ENCODE results near the gene PARP1. TPM values are rescaled to one million over a fixed set of nuclear protein-coding genes. Genes with fewer than 3 reads are reported as not detected.

PARP1 gene
- total RNA-seq, 1 donor from 2014 or later = 237 TPM

DNA sequence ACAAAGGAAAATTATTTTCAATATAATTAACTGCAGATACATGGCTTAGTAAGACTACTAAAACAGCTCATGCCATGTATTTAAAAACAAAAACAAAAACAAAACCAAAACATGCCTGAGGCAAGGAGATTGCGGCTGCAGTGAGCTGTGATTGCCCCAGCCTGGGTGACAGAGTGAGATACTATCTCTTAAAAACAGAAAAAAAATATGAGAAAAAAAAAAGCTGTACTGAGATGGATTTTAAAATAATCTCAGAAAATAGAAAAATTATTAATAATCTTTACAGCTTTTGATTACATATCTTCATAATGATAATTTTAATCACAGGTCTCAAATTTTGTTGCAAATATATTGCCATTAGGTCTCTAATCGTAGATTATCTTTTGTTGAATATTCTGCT is 74.9 kb downstream of the PARP1 start:
- Histone ChIP-seq H3K27ac (no peak overlapping the region), H2AFZ (replicated peaks) (no peak overlapping the region), H3K9me3 (ENCODE audit: low read depth) (no peaks in the 10 kb centered on the region), H3K27me3 (no peaks in the 10 kb centered on the region), H4K20me1 (ENCODE audit: low read depth) (no peaks in the 10 kb centered on the region), H3K4me3 (no peak overlapping the region), H3K4me1 (no peaks in the 10 kb centered on the region), H3F3A (ENCODE audit: low read depth) (no peaks in the 10 kb centered on the region), H3K79me2 (ENCODE audit: low read depth) (no peaks in the 10 kb centered on the region), H3K9ac (no peak overlapping the region), H3K36me3 (no peaks in the 10 kb centered on the region), H3K4me2 (no peak overlapping the region)
- H3K9me3 Mint-ChIP-seq = no peaks in the 10 kb centered on the region
- H3K27ac Mint-ChIP-seq = no peak overlapping the region
- H3K36me3 Mint-ChIP-seq = no peaks in the 10 kb centered on the region
- no peaks in the 10 kb centered on the region for H3K27me3 Mint-ChIP-seq (ENCODE audit: insufficient read depth, low read depth)
- H3K4me1 Mint-ChIP-seq = peaks cover 4% of the 10 kb centered on the region
- DNase-seq (ENCODE audit: low spot score) = no peak
- TF ChIP-seq, protein P1, sequence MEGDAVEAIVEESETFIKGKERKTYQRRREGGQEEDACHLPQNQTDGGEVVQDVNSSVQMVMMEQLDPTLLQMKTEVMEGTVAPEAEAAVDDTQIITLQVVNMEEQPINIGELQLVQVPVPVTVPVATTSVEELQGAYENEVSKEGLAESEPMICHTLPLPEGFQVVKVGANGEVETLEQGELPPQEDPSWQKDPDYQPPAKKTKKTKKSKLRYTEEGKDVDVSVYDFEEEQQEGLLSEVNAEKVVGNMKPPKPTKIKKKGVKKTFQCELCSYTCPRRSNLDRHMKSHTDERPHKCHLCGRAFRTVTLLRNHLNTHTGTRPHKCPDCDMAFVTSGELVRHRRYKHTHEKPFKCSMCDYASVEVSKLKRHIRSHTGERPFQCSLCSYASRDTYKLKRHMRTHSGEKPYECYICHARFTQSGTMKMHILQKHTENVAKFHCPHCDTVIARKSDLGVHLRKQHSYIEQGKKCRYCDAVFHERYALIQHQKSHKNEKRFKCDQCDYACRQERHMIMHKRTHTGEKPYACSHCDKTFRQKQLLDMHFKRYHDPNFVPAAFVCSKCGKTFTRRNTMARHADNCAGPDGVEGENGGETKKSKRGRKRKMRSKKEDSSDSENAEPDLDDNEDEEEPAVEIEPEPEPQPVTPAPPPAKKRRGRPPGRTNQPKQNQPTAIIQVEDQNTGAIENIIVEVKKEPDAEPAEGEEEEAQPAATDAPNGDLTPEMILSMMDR (IDR thresholded peaks at IDR 0.05) = no peak
- TF ChIP-seq EZH2phosphoT487 (IDR thresholded peaks at IDR 0.05) = no peak
- TF ChIP-seq EZH2 (IDR thresholded peaks at IDR 0.05) = no peak
- no peak overlapping the region for H3K4me3 Mint-ChIP-seq

DNA sequence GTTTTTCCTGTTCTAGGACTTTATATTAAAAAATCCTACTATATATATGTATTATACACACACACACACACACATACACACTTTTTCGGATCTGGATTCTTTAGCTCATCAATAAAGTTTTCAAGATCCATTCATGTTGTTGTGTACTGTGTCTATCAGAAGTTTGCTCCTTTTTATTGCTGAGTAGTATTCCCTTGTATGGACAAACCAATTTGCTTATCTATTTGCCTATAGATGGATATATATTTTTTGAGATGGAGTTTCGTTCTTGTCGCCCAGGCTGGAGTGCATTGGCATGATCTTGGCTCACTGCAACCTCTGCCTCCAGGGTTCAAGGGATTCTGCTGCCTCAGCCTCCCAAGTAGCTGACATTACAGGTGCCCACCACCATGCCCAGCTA is 78.7 kb downstream of the PARP1 start:
- Histone ChIP-seq H4K20me1 (ENCODE audit: low read depth) (no peaks in the 10 kb centered on the region), H3F3A (ENCODE audit: low read depth) (no peaks in the 10 kb centered on the region), H3K79me2 (ENCODE audit: low read depth) (no peaks in the 10 kb centered on the region), H3K27me3 (no peaks in the 10 kb centered on the region), H3K4me2 (no peak overlapping the region), H3K4me1 (no peaks in the 10 kb centered on the region), H2AFZ (replicated peaks) (no peak overlapping the region), H3K4me3 (no peak overlapping the region), H3K36me3 (no peaks in the 10 kb centered on the region), H3K27ac (no peak overlapping the region), H3K9me3 (ENCODE audit: low read depth) (no peaks in the 10 kb centered on the region), H3K9ac (no peak overlapping the region)
- H3K9me3 Mint-ChIP-seq = no peaks in the 10 kb centered on the region
- H3K27me3 Mint-ChIP-seq (ENCODE audit: insufficient read depth, low read depth) = peaks cover 3% of the 10 kb centered on the region
- no peak overlapping the region for H3K27ac Mint-ChIP-seq
- H3K4me3 Mint-ChIP-seq = no peak overlapping the region
- no peaks in the 10 kb centered on the region for H3K36me3 Mint-ChIP-seq
- H3K4me1 Mint-ChIP-seq = peaks cover 9% of the 10 kb centered on the region
- TF ChIP-seq, protein P1 (IDR thresholded peaks at IDR 0.05) = no peak
- TF ChIP-seq EZH2 (IDR thresholded peaks at IDR 0.05) (no peak), EZH2phosphoT487 (IDR thresholded peaks at IDR 0.05) (no peak)
- DNase-seq (ENCODE audit: low spot score) = no peak

DNA sequence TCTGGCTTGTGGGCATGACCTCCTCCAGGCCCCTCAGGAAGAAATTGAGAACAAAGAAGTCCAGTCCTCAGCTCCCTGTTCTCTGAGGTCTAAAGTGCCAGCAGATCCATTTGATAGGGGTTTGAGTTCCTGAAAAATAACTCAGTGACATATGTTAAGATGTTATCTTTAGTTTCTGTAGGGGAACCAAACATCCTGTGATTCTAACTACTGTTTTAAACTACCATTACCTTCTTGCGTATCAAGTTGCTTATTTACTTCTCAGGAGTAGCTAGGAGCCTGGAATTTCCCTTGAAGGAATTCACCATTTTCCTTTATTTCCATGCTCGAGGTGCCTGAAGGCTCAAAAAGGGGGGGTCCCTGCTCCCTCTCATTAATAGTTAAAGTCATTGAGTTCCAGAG is 80.1 kb downstream of the PARP1 start:
- H3K4me2 ChIP-seq = no peak overlapping the region
- no peaks in the 10 kb centered on the region for H4K20me1 ChIP-seq (ENCODE audit: low read depth)
- no peaks in the 10 kb centered on the region for H3K79me2 ChIP-seq (ENCODE audit: low read depth)
- no peaks in the 10 kb centered on the region for H3F3A ChIP-seq (ENCODE audit: low read depth)
- Mint-ChIP-seq H3K27me3 (ENCODE audit: insufficient read depth, low read depth) (peaks cover 6% of the 10 kb centered on the region), H3K9me3 (no peaks in the 10 kb centered on the region), H3K4me3 (no peak overlapping the region), H3K36me3 (no peaks in the 10 kb centered on the region), H3K27ac (no peak overlapping the region), H3K4me1 (peaks cover 4% of the 10 kb centered on the region)
- H3K27ac ChIP-seq = no peak overlapping the region
- no peak overlapping the region for H3K4me3 ChIP-seq
- H3K27me3 ChIP-seq = no peaks in the 10 kb centered on the region
- H3K9ac ChIP-seq = no peak overlapping the region
- H3K4me1 ChIP-seq = no peaks in the 10 kb centered on the region
- H3K9me3 ChIP-seq (ENCODE audit: low read depth) = no peaks in the 10 kb centered on the region
- DNase-seq (ENCODE audit: low spot score) = no peak
- H2AFZ ChIP-seq (replicated peaks) = no peak overlapping the region
- H3K36me3 ChIP-seq = no peaks in the 10 kb centered on the region
- TF ChIP-seq EZH2phosphoT487 (IDR thresholded peaks at IDR 0.05) (no peak), EZH2 (IDR thresholded peaks at IDR 0.05) (no peak)
- TF ChIP-seq, protein P1 (IDR thresholded peaks at IDR 0.05) = no peak

Measured in neural progenitor cell (in vitro differentiated cells).